Activated CD8-positive, alpha-beta memory T cell treated with anti-CD3 and anti-CD28 coated beads, Interleukin-2, amount 50 U/mL, for 1 hour (primary cell): ENCODE data around the gene USP9X.
"Not testable (repeated sequence)": the region's sequence is repeated elsewhere in the genome, so short reads cannot be mapped to it uniquely, and the experiment has no call there.

Experiments
- DNase-seq: peaks from one replicate; pipeline ENCODE4 v3.0.0-alpha.2; 2020; ENCODE audit errors: extremely low read depth

USP9X gene

DNA sequence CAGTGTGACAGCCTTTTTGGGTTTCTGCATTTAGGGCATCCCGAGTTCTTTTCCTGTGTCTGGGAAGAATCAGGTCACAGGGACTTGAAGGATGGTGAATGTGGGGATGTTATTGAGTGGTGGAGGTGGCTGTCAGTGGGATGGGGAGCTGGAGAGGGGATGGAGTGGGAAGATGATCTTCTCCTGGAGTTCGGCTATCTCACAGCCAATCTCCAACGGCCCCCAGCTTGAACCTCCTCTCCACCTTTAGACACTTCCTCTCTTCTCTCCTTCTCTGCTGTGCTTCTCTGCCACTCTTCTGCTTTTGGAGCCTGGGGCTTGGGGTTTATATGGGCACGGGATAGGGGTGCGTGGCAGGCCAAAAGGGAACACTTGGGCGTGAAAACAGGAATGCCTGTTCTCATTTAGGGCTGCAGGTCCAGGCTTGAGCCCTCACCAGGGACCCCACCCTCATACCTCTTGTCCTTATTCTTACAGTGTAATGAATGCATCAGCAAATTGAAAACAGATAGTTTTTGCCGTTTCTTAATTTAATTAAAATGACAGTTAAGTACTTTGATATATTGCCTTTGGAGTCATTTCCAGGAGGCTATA, 37.5 kb downstream of the USP9X start:
- DNase-seq = no peak

DNA sequence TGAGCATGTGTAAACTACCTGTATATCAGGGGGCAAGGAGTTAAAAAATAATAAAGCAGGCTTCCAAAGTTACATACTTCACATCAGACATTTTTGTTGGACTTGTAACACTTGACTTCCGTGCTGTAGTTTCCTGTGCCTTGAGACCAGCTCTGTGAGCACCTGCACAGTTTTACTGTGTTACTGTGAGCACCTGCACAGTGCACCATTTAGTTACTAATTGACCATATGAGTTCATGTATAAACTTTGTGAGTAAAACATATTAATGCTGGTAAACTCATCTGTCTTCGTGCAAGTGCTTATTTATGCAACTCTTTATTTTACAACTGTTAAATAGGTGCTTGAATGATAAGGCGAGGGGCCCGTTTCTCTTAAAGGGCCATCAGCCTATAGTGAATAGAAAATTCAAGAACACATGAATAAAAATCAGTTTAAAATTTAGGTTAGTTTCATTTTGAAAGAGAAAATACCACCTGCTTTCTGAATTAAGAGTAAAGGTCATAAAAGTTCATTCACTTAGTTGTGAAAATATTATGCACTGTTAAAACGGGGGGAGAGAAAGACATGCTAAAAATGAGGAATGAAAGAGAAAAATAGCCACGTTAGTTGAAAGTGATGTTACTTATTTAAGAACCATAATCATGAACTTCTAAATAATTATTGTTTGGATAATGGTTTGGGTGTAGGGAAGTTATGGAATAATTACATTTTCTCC, 42.4 kb downstream of the USP9X start:
- DNase-seq = no peak

DNA sequence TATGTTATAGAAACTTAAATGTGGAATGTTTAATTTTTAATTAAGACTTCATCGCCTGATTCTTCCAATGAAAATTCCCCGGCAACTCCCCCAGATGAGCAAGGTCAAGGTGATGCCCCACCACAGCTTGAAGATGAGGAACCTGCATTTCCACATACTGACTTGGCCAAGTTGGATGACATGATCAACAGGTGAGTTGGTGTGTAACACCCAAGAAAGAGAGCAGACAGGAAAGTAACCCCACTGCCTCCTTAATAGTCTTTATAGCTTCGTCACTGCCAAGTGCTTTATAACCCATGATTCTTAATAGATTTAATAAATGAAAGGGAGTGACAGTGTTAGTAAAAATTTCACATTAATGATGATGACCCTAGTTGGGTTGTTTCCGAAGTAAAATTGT, 43.7 kb downstream of the USP9X start:
- DNase-seq = no peak

DNA sequence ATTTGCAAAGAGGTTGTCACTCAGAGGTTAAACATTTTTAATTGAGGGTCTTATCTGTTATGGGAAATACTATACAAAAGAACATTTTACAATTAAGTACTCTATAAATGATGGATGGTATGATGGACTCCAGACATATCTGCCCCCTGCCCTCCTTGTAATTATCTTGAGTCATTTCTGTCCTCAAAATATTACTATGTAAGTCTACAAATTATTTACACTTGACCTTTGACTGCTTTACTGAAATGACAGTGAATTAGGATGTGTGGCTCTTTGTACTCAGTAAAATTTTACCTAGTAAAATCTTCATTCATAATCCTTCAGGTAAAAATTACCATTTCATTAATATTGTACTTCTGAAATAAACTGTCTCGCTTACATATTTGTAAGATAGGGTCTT, 46.5 kb downstream of the USP9X start:
- no peak for DNase-seq

DNA sequence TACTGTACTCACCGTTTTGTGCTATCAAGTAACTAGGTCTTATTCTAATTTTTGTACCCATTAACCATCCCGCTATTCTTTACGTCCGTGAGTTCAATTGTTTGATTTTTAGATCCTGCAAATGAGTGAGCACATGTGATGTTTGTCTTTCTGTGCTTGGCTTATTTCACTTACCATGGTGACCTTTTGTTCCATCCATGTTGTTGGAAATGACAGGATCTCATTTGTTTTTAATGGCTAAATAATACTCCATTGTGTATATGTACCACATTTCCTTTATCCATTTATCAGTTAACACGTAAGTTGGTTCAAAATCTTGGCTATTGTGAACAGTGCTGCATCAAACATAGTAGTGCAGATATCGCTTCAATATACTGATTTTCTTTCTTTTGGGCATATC, 48.3 kb downstream of the USP9X start:
- no peak for DNase-seq

DNA sequence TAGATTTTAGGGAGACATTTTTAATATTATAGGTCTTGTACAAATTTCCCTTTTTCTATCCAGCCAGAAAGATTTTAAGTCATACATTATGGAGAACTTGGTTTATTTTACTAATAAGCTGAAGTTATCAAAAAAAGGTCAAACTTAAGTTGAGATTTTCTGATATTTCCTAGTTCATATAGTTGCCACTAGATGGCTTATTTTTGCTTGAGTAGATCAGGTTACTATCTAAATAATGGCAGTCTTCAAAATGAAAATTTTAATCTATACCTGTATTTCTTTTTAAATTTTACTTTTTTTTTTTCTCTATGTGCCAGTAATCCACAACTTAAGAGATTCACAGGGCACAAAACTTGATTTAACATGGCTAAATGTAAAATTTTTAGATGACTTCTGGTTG, 52.3 kb downstream of the USP9X start:
- DNase-seq = no peak

DNA sequence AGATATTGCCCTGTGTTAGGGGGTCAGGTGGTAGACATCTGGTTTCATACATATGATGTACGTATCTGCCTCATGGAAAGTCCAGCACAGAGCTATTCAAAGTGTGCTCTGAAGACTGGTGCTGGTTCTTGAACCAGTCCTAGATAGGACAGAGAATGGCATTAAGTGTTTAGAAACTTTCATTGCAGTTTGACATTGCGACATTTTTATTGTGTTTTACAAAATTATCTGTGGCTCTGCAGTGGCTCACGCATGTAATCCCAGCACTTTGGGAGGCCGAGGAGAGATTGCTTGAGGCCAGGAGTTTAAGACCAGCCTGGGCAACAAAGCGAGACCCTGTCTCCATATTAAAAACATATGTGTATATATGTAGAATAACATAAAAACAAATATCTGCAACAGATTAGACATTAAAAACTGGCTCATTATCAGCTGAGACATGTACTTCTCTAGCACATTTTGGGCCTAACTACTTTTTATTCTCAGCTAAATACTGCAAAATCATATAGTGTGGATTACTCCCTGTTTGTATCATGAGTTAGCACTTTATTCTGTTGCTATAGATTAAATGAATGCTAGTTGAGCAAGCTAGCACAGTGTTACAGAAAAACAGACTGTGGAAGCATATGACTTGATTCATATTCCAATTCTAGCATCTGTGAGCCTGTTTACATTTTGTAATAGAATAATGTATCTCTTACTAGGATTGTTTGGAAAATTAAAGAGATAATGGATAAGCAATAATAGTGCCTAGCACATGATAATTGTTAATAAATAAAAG, 57.1 kb downstream of the USP9X start:
- no peak for DNase-seq

DNA sequence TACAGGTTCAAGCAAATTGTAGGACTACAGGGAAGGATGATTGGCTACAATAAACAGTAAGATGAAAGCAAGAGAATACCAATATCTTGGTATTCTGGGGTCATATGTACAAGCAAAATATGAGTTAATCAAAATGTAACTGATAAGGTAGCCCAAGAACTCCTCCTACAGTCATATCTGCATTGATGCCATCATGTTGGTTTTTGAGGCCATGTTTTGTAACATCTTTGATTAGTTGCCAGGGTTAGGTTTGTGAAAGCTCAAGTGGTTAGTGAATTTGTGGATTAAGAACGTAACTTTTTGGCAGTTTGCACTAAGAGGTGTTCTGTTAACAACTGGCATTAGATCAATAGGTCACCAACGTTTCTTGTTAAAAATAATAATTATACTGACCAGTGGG, 59.6 kb downstream of the USP9X start:
- no peak for DNase-seq

DNA sequence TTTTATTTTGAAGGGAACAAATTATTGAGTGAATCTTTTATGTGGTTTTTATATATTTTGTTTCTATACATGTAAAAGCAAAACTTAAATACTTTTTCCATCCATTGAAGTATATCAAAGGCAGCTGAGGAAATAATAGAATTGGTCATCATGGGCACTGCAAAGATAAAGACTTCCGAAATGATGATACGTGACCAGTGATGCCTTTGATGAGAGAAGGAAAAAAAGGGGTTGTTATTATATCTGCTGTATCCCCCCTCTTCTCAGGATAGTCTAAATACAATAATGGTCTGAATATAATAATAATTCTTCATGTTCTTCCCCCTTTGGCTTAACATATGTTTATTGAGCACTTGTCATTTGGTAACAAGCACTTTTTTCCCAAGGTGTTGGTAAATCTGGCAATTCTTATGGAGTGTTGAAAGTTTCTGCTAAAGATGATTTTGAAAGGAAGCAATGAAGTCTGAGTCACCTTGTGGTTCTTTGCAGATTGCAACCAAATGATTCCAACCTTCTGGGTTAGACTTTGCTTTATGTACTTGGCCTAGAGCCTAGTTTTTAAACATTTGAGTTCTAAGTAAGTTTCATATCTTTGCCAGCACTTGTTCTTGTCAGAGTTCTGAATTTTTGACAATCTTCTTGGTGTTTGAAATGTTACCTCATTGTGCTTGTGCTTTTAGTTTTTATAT, 60.8 kb downstream of the USP9X start:
- DNase-seq = no peak

DNA sequence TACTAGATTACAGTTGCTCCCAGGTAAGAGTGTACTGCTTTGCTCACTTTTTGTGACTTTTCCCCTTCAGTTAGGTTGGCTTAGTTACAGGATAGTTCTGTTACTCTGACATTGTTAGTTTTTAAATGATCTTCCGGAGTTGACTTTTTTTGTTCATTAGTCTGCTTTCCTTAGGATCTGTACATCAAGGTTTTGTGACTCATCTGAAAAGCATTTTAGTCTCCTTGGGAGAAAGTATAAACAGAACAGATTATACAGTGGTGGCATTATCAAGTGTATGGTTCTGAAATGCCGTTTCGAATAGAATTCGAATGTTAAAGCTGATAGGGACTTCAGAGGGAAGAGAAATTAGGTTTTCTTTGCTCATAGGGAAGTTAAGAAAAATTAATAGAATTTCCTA, 63.3 kb downstream of the USP9X start:
- no peak for DNase-seq

DNA sequence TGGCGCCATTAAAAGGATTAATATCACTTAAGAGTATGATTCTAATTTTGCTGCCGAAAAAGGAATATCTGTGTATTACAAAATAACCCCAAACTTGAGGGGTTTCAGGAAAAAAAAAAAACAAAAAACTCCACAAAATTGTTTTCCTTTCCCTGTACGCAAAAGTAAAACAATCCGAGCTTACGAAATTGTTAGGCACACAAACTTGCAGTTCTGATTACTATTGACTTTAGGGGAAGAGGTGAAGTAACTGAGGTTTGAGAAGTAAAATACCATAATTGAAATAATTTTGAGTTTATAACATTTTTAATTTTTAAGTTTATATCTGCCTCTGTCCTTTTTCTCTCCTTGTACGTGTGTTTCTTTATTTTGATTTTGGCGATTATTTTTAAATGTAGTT, 64.8 kb downstream of the USP9X start:
- DNase-seq = no peak

DNA sequence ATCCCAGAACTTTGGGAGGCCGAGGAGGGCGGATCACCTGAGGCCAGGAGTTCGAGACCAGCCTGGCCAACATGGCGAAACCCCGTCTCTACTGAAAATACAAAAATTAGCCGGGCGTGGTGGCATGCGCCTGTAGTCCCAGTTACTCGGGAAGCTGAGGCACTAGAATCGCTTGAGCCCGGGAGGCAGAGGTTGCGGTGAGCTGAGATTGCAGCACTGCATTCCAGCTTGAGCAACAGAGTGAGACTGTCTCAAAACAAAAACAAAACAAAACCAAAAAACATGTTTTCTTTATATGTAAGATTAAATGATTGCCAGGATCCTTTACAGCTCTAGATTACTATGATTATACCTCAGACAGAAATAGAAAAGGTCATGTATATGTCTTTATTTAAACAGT, 66.5 kb downstream of the USP9X start:
- DNase-seq = not testable (repeated sequence)

DNA sequence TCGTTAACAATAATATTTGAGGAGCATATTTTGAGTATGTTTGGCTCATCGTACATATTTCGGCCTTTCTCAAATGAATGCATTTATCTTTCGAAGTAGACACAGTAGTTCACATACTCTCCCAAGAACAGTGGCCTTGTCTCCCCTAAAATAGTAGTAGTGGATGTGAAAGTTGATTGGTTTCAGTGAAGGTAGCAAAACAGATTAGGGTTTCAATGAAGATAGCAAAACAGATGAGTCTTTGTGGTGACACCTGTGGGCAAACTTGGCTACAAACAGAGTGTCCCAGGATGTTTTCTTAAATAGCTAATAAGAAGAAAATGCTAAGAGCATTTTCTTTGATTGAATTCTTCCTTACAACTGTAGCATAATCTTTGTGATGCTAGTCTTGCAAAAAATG, 67.0 kb downstream of the USP9X start:
- DNase-seq = no peak

DNA sequence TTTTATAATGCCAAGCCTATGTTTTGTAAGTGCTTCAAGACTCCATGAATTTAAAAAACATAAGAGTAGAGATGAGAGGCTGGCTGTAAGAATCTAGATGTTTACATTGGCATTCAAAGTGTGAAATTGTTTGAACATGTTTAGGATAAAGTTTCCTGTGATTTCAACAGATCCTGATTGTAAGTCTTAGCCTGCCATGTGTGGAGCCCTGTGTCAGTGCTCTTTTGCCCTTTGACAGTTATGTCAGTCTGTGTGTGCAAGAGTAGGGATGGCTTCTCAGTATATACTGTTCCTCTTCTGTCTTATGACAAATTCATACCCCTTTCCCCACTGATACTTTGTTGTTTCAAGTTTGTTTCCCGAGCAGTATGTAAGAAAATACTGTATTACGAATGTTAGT, 68.2 kb downstream of the USP9X start:
- no peak for DNase-seq

DNA sequence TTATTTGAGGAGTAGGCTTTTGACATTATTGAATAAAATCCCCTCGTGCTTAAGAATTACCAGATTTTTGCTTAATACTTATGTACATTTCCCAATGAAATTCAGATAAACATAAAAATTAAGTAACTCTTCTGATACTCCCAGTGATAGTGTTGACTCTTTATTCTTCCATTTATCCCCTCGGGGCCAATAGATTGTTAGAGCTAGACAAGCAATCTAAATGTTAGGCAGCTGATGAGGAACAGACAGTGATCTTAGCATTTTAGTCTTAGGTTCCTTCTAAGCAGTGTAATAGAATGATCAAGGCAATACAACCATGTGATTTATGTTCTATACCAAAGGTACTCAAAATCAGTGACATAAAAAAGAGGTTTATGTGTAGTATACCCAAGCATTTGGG, 68.7 kb downstream of the USP9X start:
- no peak for DNase-seq

DNA sequence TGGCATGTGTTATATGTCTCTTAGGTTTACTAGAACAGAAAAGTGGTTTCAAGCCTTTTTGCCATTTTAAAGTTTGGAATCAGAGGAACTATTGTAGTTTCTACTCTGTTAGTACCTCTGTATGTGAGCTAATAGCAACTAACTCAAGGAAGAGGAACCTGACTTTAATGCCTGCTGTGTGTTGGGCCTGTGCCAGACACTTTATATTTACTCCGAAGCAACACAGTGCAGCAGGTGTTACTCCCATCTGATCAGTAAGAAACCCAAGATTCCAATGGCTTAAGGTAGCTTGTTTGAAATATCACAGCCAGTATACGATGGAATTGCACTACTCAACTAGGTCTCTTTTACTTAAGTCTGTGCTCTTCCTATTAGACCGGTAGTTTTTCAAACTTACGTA, 79.2 kb downstream of the USP9X start:
- DNase-seq = no peak

DNA sequence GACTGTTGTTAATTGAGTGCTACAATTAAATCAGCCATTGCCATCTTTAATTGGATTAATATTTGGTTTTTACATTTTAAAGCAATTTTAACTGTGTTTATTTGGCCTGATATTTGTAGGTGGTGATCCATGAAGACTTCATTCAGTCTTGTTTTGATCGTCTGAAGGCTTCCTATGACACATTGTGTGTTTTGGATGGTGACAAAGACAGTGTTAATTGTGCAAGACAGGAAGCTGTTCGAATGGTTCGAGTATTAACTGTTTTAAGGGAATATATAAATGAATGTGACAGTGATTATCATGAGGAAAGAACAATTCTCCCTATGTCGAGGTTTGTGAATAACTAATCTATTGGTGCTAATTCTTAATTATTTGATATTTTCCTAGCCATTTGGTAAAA, 82.6 kb downstream of the USP9X start:
- DNase-seq = no peak

DNA sequence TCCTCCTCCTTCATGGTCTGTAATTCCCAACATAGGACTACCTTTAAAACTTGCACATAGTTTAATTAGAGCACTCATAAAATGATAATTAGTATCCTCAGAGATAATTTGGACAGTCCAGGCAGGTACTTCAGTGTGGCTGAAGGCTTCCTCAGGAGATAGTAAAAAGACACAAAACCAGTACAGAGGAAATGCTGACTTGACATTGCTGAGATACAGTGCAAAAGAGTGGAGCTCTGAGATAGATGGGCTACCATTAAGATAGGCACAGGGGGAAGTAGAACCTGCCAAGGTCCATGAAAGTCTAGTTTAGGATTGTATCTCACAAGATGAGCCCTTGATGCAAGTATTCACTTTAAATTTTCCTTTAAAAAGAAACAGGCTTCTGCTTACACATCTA, 91.0 kb downstream of the USP9X start:
- no peak for DNase-seq

DNA sequence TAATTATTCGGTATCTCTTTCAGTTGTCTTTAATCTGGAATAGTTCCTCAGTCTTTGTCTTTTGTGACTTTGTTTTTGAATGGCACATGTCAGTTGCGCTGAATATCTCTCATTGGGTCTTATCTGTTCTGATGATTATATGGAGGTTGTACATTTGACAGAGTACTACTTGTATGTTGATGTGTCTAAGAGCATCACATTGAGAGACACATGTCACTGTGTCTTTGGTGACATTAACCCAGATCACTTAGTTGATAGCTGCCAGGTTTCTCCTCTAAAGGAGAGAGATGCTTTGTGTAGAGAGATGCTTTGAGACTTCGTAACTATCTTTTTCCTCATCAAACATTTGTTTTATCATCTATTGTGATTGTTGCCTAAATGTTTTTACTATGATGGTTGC, 92.1 kb downstream of the USP9X start:
- no peak for DNase-seq

DNA sequence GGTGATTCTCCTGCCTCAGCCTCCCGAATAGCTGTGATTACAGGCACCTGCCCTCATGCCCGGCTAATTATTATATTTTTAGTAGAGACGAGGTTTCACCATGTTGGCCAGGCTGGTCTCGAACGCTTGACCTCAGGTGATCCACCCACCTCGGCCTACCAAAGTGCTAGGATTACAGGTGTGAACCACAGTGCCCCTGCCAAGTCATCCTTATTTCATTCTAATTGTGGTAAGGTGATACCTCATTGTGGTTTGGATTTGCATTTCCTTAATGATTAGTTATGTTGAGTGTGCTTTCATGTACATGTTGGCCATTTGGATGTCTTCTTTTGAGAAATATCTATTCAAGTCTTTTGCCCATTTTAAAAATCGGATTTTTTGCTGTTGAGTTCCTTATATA, 93.0 kb downstream of the USP9X start:
- DNase-seq = no peak

DNA sequence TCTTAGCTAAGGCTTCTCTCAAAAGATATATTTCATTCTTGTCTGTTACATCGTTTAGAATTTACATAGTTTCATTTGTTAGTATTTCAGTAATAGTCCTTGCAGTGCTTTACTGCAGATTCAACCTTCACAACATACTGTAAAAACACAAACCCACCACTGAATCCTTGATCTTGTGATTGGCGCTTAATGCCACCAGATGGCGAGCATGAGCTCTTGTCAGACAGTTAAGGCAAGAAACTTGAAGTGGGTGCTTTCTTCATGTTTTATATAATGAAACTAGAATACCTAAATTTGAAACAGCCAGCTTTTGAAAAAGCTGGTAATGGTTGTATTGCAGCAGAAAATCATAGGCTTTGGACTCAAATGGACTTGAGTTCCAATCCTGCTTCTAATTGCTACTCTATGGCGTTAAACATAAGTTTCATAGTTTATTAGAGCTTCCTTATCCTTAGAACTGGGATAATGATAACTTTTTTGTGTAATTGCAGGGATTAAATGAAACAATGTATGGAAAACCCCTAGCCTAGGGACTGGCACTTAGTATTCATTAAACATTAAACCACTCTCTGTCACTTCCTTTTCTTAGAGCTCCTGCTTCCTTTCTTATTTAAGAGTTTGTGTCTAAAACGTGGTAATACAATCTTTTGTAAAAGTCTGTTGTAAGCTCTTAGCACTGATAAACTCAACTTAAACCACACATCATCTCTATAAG, 95.1 kb downstream of the USP9X start:
- peak; percentile 10 for DNase-seq

DNA sequence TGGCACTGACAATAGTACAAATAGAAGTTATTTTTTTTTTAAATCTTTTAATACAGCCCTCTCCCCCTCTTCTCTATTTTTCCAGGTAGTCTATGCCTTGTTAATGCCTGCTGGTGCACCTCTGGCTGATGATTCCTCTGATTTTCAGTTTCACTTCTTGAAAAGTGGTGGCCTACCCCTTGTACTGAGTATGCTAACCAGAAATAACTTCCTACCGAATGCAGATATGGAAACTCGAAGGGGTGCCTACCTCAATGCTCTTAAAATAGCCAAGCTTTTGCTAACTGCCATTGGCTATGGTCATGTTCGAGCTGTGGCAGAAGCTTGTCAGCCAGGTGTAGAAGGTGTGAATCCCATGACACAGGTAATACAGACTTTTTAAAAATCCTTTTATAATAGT, 99.1 kb downstream of the USP9X start:
- DNase-seq = no peak
